Adrenal gland (tissue), 5 donors: Measurements from ENCODE around the gene ACOT11.

Experiments used
- CTCF ChIP-seq, 6 experiments: fragments of 450-650 bp in 4 of 6; fragments of 200-600 bp in 2 of 6; sonication (generic) in 1 of 6; IDR thresholded peaks; 1 replicate in 5 of 6; 2 replicates in 1 of 6; pipeline versions ENCODE4 v1.5.1 to v1.8.0; 2016 to 2021; ENCODE audit warnings: antibody characterized with exemption in 6 of 6, mild to moderate bottlenecking in 2 of 6, moderate library complexity in 1 of 6
- POLR2A ChIP-seq, 2 donors: fragments of 450-650 bp; IDR thresholded peaks; one replicate each; pipeline ENCODE4 v1.6.1; 2017; ENCODE audit warnings: antibody characterized with exemption in 2 of 2, mild to moderate bottlenecking in 2 of 2, moderate library complexity in 1 of 2
- donor health status: DM: no; HTN: no; CAD: no.

GRCh38 chr1:54520631-54521321 lies 27.3 kb upstream of the ACOT11 start:
- TF ChIP-seq CTCF (IDR thresholded peaks at IDR 0.05) (no peak), POLR2A (IDR thresholded peaks at IDR 0.05) (no peak)
